Measurements from ENCODE around the gene PLA2G4E. TPM values are rescaled to one million over a fixed set of nuclear protein-coding genes. Genes with fewer than 3 reads are reported as not detected.

Gene PLA2G4E
- total RNA-seq, 1 experiment from 2014 or later: not detected

GRCh38 chr15:41977757-41978383 lies 43.0 kb downstream of the PLA2G4E start:
- DNase-seq (ENCODE audit: low read depth): no peak

GRCh38 chr15:41975669-41976068 lies 45.2 kb downstream of the PLA2G4E start:
- no peak for DNase-seq (ENCODE audit: low read depth)

- DNase-seq (ENCODE audit: low read depth): no peak
Observed at GRCh38 chr15:41974041-41974440, 46.8 kb downstream of the PLA2G4E start.

GRCh38 chr15:41972253-41973242 lies 48.3 kb downstream of the PLA2G4E start, which contains the start of gene EHD4:
TSS of gene EHD4 (minus strand) at chr15:41972557. CDS start at chr15:41972494, 63 bp downstream.
- peak; percentile 99 for DNase-seq (ENCODE audit: low read depth)

GRCh38 chr15:41971895-41972252 lies 49.0 kb downstream of the PLA2G4E start:
- DNase-seq (ENCODE audit: low read depth): no peak

GRCh38 chr15:41971089-41971894 lies 49.5 kb downstream of the PLA2G4E start:
- DNase-seq (ENCODE audit: low read depth): peak; percentile 50

- no peak for DNase-seq (ENCODE audit: low read depth)
Observed at GRCh38 chr15:41970456-41970855, 50.4 kb downstream of the PLA2G4E start.

- DNase-seq (ENCODE audit: low read depth): no peak
Observed at GRCh38 chr15:41969851-41970431, 50.9 kb downstream of the PLA2G4E start.

GRCh38 chr15:41968701-41969100 lies 52.1 kb downstream of the PLA2G4E start:
- no peak for DNase-seq (ENCODE audit: low read depth)

- peak; percentile 56 for DNase-seq (ENCODE audit: low read depth)
Observed at GRCh38 chr15:41967506-41968206, 53.2 kb downstream of the PLA2G4E start.

GRCh38 chr15:41966920-41967465 lies 53.8 kb downstream of the PLA2G4E start:
- DNase-seq (ENCODE audit: low read depth): no peak

GRCh38 chr15:41966414-41966812 lies 54.4 kb downstream of the PLA2G4E start:
- DNase-seq (ENCODE audit: low read depth): no peak

- DNase-seq (ENCODE audit: low read depth): no peak
Observed at GRCh38 chr15:41965441-41966413, 55.1 kb downstream of the PLA2G4E start.

GRCh38 chr15:41961595-41962202 lies 59.1 kb downstream of the PLA2G4E start:
- no peak for DNase-seq (ENCODE audit: low read depth)

- no peak for DNase-seq (ENCODE audit: low read depth)
Observed at GRCh38 chr15:41961001-41961518, 59.8 kb downstream of the PLA2G4E start.

GRCh38 chr15:41958002-41958420 lies 62.8 kb downstream of the PLA2G4E start:
- DNase-seq (ENCODE audit: low read depth): no peak

GRCh38 chr15:41957021-41957897 lies 63.6 kb downstream of the PLA2G4E start:
- no peak for DNase-seq (ENCODE audit: low read depth)
